CD4-positive, CD25-positive, alpha-beta regulatory T cell (primary cell): ENCODE data around the gene ADAM19. TPM values are rescaled to one million over a fixed set of nuclear protein-coding genes. Genes with fewer than 3 reads are reported as not detected.
A peak's percentile ranks its signal among the peaks of the same experiment; 100 is the strongest.

Experiments used
- ATAC-seq, 2 donors: fragments of 150-1000 bp; cut with Tn5 transposase; one replicate each; pipeline ENCODE4 v1.10.0; 2021; ENCODE audit warnings: low read depth in 2 of 2, moderate number of reproducible peaks in 2 of 2, moderate library complexity in 1 of 2
- DNase-seq, 3 donors: peaks; one replicate each; pipeline versions ENCODE4 v3.0.0 to v3.0.0-alpha.2; 2012 to 2022; ENCODE audit warnings: mixed read lengths in 1 of 3
- H3K27ac ChIP-seq: one replicate; pipeline ENCODE4 v1.7.0; 2013; ENCODE audit warnings: mild to moderate bottlenecking, low read length; ENCODE audit not compliant: insufficient read depth, poor library complexity, severe bottlenecking
- H3K27me3 ChIP-seq: one replicate; pipeline ENCODE4 v1.7.0; 2013; ENCODE audit warnings: low read length; ENCODE audit not compliant: control insufficient read depth, insufficient read depth
- H3K36me3 ChIP-seq: one replicate; pipeline ENCODE4 v1.7.0; 2013; ENCODE audit warnings: mild to moderate bottlenecking, low read length, moderate library complexity; ENCODE audit not compliant: control insufficient read depth, insufficient read depth
- H3K4me1 ChIP-seq: 2 replicates; pipeline ENCODE4 v1.7.0; 2013; ENCODE audit warnings: mild to moderate bottlenecking, low read length; ENCODE audit not compliant: insufficient read depth, control insufficient read depth, poor library complexity, severe bottlenecking
- H3K4me3 ChIP-seq: one replicate; pipeline ENCODE4 v1.7.0; 2013; ENCODE audit warnings: low read depth, mild to moderate bottlenecking, low read length, moderate library complexity
- H3K9me3 ChIP-seq, 2 experiments: 1 replicate in 1 of 2; 2 replicates in 1 of 2; pipeline ENCODE4 v1.7.0; 2013; ENCODE audit warnings: low read length in 2 of 2, mild to moderate bottlenecking in 1 of 2, moderate library complexity in 1 of 2; ENCODE audit not compliant: control insufficient read depth in 2 of 2
- H3K27ac Mint-ChIP-seq, 3 donors: one replicate each; pipeline ENCODE4 v1.8.0; 2020 to 2022; ENCODE audit warnings: mild to moderate bottlenecking in 3 of 3, mixed read lengths in 3 of 3, moderate library complexity in 2 of 3
- H3K27me3 Mint-ChIP-seq: one replicate; pipeline ENCODE4 v1.8.0; 2022; ENCODE audit warnings: mild to moderate bottlenecking, mixed read lengths
- H3K36me3 Mint-ChIP-seq: one replicate; pipeline ENCODE4 v1.8.0; 2020; ENCODE audit warnings: mixed read lengths
- H3K4me1 Mint-ChIP-seq, 4 donors: one replicate each; pipeline ENCODE4 v1.8.0; 2020 to 2022; ENCODE audit warnings: mixed read lengths in 4 of 4, mild to moderate bottlenecking in 1 of 4
- H3K4me3 Mint-ChIP-seq, 4 donors: one replicate each; pipeline ENCODE4 v1.8.0; 2020 to 2022; ENCODE audit warnings: mild to moderate bottlenecking in 4 of 4, mixed read lengths in 4 of 4, moderate library complexity in 3 of 4
- H3K9me3 Mint-ChIP-seq, 7 donors: one replicate each; pipeline ENCODE4 v1.8.0; 2020 to 2022; ENCODE audit warnings: mixed read lengths in 7 of 7, mild to moderate bottlenecking in 3 of 7, moderate library complexity in 2 of 7
- polyA plus RNA-seq, 4 donors: library from polyadenylated mRNA; unstranded; fragments of 300-500 nt; fragmentation: Illumina TruSeq; gene quantifications; one replicate each; pipeline ENCODE4 v1.2.3, GENCODE V29; 2021
- total RNA-seq: library from RNA; stranded (reverse); gene quantifications from one replicate; pipeline ENCODE4 v1.2.3, GENCODE V29; 2022

ADAM19 gene
- total and polyA plus RNA-seq, 5 donors from 2014 or later, result 5.5 to 113 (median 9.1) TPM

GRCh38 chr5:157468293-157468965, 107.1 kb downstream of the ADAM19 start:
- H3K9me3 ChIP-seq, result no peaks in the 10 kb centered on the region
- peaks cover 3% of the 10 kb centered on the region for H3K36me3 ChIP-seq
- Mint-ChIP-seq H3K27me3 (no peaks in the 10 kb centered on the region), H3K4me3 (peak overlapping the region in 1 of 4 donors; percentile 39), H3K36me3 (no peaks in the 10 kb centered on the region), H3K27ac (no peak overlapping the region), H3K9me3 (peaks cover 0 to 1% (median 0%) of the 10 kb centered on the region in 7 donors), H3K4me1 (peaks cover 6 to 18% (median 12%) of the 10 kb centered on the region in 4 donors)
- no peak overlapping the region for H3K27ac ChIP-seq
- H3K4me1 ChIP-seq, result peaks cover 9% of the 10 kb centered on the region
- ATAC-seq (no peak), DNase-seq (no peak)
- H3K4me3 ChIP-seq, result no peak overlapping the region
- H3K27me3 ChIP-seq, result no peaks in the 10 kb centered on the region

GRCh38 chr5:157464519-157465171, 110.9 kb downstream of the ADAM19 start:
- Mint-ChIP-seq H3K27me3 (peaks cover 1% of the 10 kb centered on the region), H3K36me3 (no peaks in the 10 kb centered on the region), H3K27ac (peak overlapping the region in 2 of 3 donors; percentile 14 to 24), H3K4me3 (peak overlapping the region in 1 of 4 donors; percentile 14), H3K9me3 (peaks cover 0 to 1% (median 0%) of the 10 kb centered on the region in 7 donors), H3K4me1 (peaks cover 11 to 31% (median 19%) of the 10 kb centered on the region in 4 donors)
- H3K27me3 ChIP-seq, result no peaks in the 10 kb centered on the region
- H3K4me1 ChIP-seq, result peaks cover 19% of the 10 kb centered on the region
- no peaks in the 10 kb centered on the region for H3K9me3 ChIP-seq
- H3K4me3 ChIP-seq, result peak overlapping the region; percentile 4
- H3K27ac ChIP-seq, result no peak overlapping the region
- peak in 1 of 3 donors; percentile 80 for DNase-seq
- H3K36me3 ChIP-seq, result no peaks in the 10 kb centered on the region
- ATAC-seq, result peak; percentile 61 to 68

GRCh38 chr5:157463621-157464518, 111.7 kb downstream of the ADAM19 start:
- no peaks in the 10 kb centered on the region for H3K36me3 ChIP-seq
- ATAC-seq (no peak), DNase-seq (no peak)
- H3K27me3 Mint-ChIP-seq, result peaks cover 9% of the 10 kb centered on the region
- H3K4me1 Mint-ChIP-seq, result peaks cover 11 to 36% (median 21%) of the 10 kb centered on the region in 4 donors
- no peaks in the 10 kb centered on the region for H3K9me3 ChIP-seq
- no peaks in the 10 kb centered on the region for H3K27me3 ChIP-seq
- H3K9me3 Mint-ChIP-seq, result peaks cover 0 to 1% (median 0%) of the 10 kb centered on the region in 7 donors
- H3K36me3 Mint-ChIP-seq, result no peaks in the 10 kb centered on the region
- peak overlapping the region in 1 of 4 donors; percentile 14 for H3K4me3 Mint-ChIP-seq
- peak overlapping the region; percentile 4 for H3K4me3 ChIP-seq
- peak overlapping the region in 2 of 3 donors; percentile 24 to 38 for H3K27ac Mint-ChIP-seq
- no peak overlapping the region for H3K27ac ChIP-seq
- H3K4me1 ChIP-seq, result peaks cover 21% of the 10 kb centered on the region

DNA sequence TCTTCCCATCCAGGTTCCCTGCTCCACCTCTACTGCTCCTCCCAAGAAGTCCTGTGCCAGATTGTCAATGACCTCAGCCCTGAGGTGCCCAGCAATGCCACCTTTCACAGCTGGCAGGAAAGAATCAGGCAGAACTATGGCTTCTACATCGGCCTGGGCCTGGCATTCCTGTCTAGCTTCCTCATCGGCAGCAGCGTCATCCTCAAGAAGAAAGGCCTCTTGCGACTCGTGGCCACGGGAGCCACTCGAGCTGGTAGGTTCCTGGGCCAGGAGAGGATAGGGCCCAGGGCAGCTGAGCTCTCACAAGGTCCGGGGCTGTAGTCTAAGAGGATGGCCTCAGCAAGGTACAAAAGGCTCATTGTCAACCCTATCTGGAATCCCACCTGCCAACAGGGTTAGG, 112.5 kb downstream of the ADAM19 start:
- Mint-ChIP-seq H3K4me3 (no peak overlapping the region), H3K27ac (peak overlapping the region in 1 of 3 donors; percentile 24), H3K36me3 (no peaks in the 10 kb centered on the region), H3K27me3 (peaks cover 11% of the 10 kb centered on the region), H3K4me1 (peaks cover 11 to 36% (median 21%) of the 10 kb centered on the region in 4 donors), H3K9me3 (peaks cover 0 to 1% (median 0%) of the 10 kb centered on the region in 7 donors)
- Histone ChIP-seq H3K27me3 (no peaks in the 10 kb centered on the region), H3K36me3 (no peaks in the 10 kb centered on the region), H3K27ac (no peak overlapping the region), H3K4me3 (no peak overlapping the region), H3K4me1 (peaks cover 21% of the 10 kb centered on the region), H3K9me3 (no peaks in the 10 kb centered on the region)
- ATAC-seq (no peak), DNase-seq (no peak)

DNA sequence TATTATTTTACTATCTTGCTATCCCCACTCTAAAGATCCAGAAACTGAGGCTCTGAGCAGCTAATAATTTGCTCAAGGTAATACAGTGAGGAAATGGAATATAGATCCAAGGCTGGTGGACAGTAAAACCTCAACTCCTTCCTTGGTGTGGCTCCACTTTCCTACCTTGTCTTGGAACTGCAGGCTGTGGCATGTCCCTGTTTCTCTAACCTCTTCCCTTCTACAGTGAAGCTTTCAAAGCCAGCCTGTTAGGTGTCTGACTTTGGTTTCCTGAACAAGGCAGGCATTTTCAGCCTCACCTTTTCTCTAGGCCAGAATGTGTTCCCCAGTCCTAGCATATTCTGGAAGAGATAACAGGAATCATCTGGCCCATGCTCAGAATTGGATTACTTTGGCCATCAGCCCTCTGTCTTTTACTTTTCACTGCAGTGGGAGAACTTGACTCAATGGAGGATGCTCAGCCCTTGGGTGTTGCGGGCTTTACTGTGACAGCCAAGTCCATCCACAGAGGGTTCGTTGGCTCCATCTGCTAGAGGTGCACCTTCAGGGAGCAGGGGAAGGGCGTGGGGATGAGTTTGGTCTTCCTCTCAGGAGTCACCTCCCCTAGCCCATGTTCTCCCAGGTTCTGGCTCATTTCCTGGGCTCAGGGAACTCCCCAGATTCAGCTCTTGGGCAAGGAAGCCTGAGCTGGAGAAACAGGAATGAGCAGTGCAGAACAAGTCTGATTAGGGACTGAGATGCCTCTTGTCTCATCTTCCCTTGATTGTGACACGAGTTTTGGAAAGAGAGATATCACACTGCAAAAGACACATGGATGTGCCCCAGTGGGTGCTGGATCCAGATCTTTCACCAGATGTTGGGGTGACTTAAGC, 114.4 kb downstream of the ADAM19 start:
- H3K27me3 Mint-ChIP-seq, result peaks cover 11% of the 10 kb centered on the region
- H3K4me1 Mint-ChIP-seq, result peaks cover 6 to 36% (median 21%) of the 10 kb centered on the region in 4 donors
- peaks cover 0 to 1% (median 0%) of the 10 kb centered on the region in 7 donors for H3K9me3 Mint-ChIP-seq
- no peaks in the 10 kb centered on the region for H3K36me3 Mint-ChIP-seq
- Histone ChIP-seq H3K9me3 (no peaks in the 10 kb centered on the region), H3K4me3 (no peak overlapping the region), H3K4me1 (peaks cover 21% of the 10 kb centered on the region), H3K36me3 (no peaks in the 10 kb centered on the region), H3K27me3 (no peaks in the 10 kb centered on the region), H3K27ac (no peak overlapping the region)
- DNase-seq, result no peak
- peak overlapping the region; percentile 58 to 87 (median 80) for H3K4me3 Mint-ChIP-seq
- H3K27ac Mint-ChIP-seq, result peak overlapping the region in 1 of 3 donors; percentile 67
- ATAC-seq, result no peak

DNA sequence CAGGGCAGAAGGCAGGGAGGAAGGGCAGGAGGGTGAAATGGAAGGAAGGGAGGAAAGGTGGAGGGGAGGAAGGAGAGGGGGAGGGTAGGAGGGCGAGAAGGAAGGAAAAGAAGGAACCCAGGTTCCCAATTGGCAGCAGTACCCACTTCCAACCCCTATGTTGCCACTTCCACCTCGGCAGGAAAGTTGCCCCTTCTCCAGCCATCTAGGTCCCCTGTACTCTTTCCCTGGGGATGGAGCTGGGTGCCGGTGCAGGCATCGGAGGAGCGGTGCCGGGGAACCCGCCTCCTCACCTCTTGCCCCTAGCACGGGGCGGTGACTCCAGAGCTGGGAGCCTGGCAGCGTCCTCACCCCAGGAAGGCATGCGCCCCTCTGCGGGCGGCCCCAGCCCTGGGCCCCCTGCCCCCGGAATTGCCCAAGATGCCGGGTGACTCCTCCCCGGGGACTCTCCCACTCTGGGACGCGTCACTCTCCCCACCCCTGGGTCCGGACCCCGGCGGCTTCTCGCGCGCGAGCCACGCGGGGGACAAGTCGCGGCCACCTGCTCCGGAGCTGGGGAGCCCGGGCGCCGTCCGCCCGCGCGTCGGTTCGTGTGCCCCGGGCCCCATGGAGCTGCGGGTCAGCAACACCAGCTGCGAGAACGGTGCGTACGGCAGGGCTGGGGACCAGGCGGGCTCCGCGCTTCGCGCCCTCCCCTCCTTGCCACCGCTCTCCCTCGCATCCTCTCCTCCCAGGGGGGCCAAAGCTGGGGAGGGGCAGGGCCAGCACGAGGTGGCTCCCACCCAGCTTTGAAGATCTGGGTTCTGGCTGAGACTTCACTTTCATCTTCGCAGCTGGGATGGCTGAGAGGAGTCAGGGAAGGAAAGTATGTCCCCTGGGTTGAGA, 115.6 kb downstream of the ADAM19 start, which contains the start of gene NIPAL4:
NIPAL4 (plus strand) TSS at position 499 of the 885 bp plus-strand sequence; CDS start at position 607, 108 bp downstream.
- Mint-ChIP-seq H3K27me3 (peaks cover 11% of the 10 kb centered on the region), H3K9me3 (peaks cover 0 to 3% (median 0%) of the 10 kb centered on the region in 7 donors), H3K36me3 (no peaks in the 10 kb centered on the region), H3K4me3 (peak within 1 kb of the TSS; percentile 59 to 91 (median 80)), H3K27ac (peak within 1 kb of the TSS in 2 of 3 donors; percentile 31 to 67), H3K4me1 (peaks cover 6 to 36% (median 21%) of the 10 kb centered on the region in 4 donors)
- DNase-seq (peak in 1 of 3 donors; percentile 28), ATAC-seq (peak; percentile 18 to 31)
- no peak within 1 kb of the TSS for H3K4me3 ChIP-seq
- no peak within 1 kb of the TSS for H3K27ac ChIP-seq
- H3K9me3 ChIP-seq, result no peaks in the 10 kb centered on the region
- no peaks in the 10 kb centered on the region for H3K36me3 ChIP-seq
- H3K4me1 ChIP-seq, result peaks cover 21% of the 10 kb centered on the region
- no peaks in the 10 kb centered on the region for H3K27me3 ChIP-seq
